GM18498 (cell line): ENCODE measurements around the gene CCDC150.
A peak's percentile ranks its signal among the peaks of the same experiment; 100 is the strongest.
"Not testable (repeated sequence)": the region's sequence is repeated elsewhere in the genome, so short reads cannot be mapped to it uniquely, and the experiment has no call there.

Experiments used
- ATAC-seq: cut with Tn5 transposase; IDR thresholded peaks from one replicate; pipeline ENCODE4 v1.9.1; 2021; ENCODE audit warnings: mild to moderate bottlenecking, moderate library complexity; ENCODE audit not compliant: unreplicated experiment

The CCDC150 gene

DNA sequence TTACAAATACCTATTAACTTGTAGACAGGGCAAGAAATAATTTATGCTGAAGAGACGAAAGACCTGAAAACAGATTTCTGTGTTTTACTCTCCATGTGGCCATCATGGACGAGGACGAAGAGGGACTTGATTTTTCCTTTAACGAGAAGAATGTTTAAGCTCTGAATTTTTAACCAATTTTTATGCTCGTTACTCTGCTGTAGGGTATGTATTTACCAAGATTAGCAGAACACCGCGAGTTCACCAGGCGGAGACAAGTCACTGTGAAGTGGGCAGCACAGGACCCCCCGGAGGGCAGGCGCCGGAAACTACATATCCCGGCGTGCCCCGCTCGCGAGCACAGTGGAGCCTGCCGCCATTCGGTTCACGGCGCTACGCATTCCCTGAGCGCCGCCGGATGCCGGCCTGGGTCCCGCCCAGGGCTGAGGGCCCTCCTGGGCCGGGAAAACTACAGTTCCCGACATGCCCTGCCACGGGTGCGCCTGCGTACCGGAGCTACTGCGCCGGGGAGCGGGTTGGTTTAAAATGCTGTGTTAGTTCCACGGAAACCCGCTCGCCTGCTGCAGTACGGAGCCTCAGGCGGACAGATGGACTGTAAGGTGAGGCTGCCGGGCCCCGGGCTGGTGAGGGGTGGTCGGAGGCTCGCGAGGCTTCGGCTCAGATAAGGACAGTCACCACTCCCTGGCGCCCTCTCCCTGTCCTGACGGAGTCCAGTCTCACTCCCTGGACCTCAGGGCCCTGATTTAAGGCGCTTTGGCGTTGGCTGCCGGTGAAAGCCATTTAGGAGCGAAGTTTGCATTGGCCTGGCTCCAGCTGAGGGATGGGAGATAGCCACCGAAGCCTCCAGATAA, at the start of gene CCDC150:
Gene CCDC150 (plus strand): TSS at position 536 of the 851 bp plus-strand sequence. CDS start 52 bp downstream, at position 588.
- peak; percentile 100 for ATAC-seq

DNA sequence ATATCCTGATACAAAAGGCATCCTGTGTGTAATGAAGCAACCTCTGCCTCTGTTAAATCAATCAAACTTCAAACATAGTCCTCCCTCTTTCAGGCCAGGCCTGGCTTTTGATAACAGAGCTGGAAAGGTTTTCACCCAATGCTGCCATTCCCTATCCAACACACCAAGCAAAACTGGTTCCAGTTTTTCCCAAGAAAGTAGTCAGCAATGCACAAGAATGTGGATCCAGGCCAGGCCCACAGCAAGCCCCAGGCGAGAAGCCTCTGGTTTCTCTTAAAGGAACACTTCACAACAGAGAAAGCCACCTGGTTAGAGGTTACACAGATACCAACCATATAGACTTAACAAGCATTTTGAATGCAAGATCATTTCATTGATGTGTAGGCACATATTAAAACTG, 49.2 kb upstream of the CCDC150 start:
- ATAC-seq: no peak

DNA sequence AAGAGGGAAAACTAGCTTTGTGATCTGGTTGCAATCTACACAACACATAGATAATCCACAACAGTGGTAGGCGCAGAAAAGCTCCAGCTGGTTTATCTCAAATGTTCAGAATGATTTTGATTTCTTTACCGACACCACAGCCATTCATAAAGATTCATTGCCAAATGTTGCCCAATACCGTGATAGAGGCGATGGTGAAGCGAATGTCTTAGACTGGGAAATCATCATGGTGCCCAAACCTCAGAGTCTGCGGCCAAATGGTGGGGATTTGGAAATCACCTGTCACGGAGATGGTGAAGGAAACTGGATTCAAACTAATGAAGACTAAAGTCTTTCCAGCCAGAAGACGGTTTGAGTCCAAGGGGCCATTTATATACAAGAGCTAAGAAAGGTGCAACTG, 48.5 kb upstream of the CCDC150 start:
- ATAC-seq: no peak

DNA sequence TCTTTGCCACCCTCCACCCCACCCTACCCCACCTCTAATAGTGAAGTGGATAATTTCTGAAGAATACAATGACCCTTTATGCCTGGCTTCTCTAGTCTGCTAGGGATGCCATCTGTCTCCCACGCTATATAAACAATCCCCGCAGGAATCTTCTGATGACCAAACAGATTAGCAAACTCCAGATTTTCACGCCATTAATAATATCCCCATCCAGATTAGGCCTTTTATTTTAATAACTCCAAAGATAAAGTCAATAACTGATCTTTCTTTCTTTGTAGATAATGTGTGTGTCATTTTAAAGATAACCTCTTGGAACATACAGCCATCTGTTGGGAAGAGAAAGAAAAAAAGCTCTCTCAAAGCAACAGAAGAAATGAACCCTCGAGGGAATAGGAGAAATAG, 47.9 kb upstream of the CCDC150 start:
- no peak for ATAC-seq

DNA sequence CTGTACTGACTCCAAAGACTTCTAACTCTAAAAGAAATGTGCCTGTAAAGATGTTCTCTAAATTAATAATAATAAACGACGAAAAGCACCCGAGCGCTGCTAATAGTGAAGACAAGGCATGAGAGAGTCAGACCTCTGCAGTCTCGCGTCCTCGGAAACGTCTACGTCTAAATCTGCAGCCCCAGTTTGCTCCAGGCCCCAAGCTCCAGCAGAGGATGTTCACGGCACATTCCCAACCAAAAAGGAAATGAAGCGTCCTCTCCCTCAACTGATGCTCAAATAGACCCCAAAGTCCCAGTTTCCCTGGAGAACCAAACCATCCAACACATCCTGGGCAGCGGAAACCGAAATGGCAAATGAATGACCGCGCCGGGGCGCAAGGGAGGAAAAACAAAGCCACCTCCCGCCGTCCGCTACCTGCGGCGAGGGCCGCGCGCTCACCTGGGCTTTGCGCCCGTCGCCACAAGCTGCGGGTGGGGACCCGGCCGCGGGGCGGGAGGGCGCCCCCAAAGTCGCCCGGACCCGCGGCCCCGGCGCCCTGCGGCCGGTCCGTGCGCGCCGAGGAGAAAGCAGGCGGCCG, 47.1 kb upstream of the CCDC150 start:
- ATAC-seq: peak; percentile 38

DNA sequence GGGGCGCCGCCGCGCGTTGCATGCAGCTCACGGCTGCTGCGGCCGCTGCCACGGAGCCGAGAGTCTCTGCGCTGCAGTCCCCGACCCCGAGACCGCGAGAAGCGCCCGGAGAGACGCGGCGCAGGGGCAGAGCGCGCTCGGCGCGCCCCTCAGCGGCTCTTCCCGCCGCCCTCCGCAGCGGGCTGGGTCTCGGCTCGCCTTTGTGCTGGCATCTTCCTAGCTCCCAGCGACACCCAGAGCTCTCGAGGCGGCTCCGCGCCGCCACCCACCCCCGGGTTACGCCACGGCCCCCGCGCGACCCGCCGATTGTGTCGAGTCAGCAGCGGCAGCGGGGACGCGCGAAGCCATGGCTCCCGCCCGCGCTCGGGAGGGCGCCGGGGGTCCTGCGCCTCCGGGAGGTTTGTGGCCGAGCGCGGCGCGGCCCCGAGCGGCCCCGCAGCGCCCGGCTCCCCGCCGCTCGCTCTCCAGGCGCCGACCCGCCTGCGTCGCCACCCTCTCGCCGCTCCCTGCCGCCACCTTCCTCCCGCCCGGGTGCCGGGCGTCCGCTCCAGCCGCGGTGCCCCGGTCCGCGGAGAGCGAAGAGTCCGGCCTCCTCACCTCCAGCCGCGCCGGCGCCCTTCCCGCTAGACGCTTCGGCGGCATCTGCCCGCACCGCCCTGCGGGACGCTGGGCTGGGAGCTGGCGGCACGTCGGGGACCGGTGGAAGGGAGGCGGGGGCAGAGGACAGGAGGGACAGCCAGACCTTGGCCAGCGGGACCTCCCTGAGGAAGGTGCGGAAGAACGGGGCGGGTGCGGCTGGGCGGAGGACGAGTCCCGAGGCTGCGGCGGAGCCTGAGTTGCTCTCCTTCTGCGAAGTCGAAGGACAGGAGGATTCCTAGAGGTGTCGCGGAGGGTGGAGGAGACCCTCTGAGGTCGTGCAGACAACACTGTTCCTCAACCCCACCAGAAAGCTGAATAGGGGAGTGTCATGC, 46.3 kb upstream of the CCDC150 start, which contains the start of gene HECW2:
Gene HECW2 (minus strand): TSS at position 644 of the 971 bp plus-strand sequence.
- peak; percentile 78 for ATAC-seq

DNA sequence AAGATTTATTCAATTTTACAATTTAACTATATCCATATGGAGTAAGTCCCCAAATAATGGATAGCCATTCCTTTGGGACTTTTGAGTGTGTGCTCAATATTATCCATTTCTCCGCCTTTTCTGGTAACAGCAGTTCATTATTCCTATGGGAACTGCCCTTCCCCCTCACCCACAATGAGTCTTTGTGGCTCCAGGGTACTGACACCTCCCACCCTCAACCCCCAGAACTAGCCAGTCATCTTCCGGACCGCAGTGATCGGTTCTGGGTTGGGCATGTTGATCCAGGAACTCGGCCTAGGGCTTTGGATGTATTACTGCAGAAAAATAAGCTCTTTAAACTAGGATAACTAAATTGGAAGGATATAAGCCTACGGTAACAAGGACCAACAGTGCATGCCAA, 45.4 kb upstream of the CCDC150 start:
- ATAC-seq: no peak

DNA sequence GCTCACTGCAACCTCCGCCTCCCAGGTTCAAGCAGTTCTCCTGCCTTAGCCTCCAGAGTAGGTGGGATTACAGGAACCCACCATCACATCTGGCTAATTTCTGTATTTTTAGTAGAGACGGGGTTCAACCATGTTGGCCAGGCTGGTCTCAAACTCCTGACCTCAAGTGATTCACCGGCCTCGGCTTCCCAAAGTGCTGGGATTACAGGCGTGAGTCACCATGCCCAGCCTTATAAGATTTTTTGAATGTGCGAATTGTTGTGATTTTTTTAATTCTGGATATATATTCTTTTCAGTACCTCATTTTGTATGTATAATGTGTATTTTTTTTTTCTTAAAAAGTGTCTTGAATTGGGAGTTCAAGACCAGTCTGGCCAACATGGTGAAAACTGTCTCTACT, 42.0 kb upstream of the CCDC150 start:
- ATAC-seq: no peak

DNA sequence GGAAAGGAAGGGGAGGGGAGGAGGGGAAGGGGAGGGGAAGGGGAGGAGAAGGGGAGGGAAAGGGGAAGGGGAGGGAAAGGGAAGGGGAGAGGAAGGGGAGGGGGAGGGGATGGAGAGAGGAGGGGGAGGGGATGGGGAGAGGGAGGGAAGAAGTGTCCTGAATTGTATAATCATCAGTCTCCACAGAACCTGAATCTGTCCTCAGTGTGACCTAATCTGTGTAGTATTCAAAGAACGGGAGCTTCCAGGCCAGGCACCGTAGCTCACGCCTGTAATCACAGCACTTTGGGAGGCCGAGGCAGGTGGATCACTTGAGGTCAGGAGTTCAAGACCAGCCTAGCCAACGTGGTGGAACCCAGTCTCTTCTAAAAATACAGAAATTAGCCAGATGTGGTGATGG, 41.1 kb upstream of the CCDC150 start:
- ATAC-seq: no peak

DNA sequence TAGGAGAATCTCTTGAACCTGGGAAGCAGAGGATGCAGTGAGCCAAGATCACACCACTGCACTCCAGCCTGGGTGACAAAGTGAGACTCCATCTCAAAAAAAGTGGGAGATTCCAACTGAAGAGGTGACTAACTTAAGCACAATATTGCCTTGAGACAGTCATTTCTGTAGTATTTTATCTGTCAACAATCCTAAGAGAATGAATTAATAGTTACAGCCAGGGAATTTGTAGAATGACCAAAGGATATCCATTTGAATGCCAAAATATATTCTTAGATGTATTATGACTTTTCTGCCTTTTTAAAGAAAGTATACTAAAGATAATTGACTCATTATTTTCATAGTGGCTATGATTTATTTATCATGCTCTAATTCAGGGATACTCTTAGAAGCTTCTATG, 40.7 kb upstream of the CCDC150 start:
- ATAC-seq: no peak

DNA sequence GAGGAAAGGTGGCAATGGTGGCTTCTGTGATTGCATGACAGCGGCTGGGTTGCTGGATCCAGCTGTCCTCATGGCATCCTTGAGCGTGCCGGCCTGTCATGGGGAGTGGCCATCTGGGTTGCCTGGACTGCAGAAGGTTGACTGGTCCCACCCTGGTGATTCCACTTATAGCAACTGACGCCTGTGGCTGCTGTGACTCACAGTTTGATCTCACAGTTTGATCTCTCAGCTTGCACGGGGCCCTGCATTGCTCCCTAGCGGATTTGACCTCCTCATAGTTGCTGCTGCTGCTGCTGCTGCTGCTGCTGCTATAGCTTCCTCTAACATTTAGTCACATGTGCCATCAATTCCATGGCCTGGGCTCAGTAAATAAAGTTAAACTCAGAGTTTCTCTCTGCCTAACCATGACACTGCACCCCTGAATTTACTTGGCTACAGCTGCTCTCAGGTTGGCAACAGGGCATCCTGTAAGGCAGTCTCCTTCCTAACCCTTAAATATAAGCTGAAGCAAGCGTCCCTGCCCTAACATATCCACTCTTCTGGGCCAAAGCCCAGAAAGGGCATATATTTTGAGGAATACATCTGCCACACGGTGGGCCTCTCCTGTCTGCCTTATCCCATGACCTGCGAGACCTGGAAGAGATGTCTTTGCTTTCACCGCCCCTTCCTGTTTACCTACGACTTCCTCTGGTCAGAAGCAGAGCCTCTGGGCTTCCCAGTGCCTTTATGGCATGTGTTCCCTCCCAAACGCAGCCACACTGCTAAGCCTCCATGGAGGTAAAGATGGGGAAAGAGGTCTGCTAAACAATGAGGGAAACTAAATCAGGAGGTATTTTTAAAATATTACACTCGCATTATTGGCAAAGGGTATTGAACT, 37.8 kb upstream of the CCDC150 start:
- no peak for ATAC-seq

DNA sequence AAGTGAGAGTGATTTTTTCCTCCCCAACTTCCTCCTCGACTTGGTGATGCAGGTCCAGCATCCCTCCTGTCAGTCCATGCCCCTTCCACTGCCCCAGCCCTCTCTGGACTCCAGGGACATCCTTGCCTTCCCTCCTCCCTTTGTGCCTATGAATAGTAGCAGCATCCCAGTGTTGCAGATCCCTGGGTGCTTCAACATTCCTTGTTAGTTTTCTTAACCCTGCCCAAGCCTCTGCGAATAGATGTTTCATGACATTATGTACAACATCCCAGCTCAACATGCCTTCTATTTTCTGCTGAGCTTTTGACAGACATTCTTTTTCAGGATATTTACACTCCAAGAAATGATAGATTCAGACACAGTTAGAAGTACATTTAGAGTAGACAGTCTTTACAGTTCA, 35.3 kb upstream of the CCDC150 start:
- ATAC-seq: no peak

DNA sequence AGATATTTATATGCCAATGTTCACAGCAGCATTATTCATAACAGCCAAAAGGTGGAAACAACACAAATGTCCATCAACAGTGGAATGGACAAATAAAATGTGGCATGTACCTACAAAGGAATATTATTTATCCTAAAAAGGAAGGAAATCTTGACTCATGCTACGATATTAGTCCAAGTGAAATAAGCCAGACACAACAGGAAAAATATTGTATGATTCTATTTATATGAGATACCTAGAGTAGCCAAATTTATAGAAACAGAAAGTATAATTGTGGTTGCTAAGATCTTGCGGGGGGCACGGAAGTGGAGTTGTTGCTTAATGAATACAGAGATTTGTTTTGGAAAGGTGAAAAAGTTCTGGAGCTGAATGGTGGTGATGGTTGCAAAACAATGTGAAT, 33.0 kb upstream of the CCDC150 start:
- ATAC-seq: no peak

DNA sequence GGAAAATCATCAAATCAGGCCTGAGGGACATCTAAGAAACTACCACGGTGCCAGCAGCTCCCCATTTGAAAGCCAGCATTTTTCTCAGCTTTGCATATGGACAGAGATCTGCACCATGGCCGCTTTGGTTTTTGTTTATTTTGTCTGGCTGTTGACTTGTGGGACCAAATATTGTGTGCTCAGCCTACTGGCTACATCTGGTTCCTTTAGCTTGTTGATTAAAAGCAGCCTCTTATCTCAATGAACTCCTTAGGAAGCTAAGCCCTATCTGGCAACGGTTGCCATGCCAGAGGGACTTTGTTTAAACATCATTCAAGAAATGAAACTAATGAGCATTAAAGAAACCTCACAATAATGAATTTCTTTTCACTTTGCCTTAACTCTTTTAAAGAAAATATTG, 32.4 kb upstream of the CCDC150 start:
- no peak for ATAC-seq

DNA sequence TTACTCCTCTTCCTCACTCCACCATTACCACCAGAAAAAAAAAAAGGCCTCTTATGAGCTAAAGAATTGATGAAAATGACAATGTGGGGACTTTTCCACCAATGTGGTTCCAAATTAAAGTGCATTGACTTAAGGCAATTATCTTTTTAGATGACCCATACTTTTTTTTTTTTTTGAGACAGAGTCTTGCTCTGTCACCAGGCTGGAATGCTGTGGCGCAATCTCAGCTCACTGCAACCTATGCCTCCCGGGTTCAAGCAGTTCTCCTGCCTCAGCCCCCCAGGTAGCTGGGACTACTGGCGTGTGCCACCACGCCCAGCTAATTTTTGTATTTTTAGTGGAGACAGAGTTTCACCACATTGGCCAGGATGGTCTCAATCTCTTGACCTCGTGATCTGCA, 31.6 kb upstream of the CCDC150 start:
- ATAC-seq: not testable (repeated sequence)

DNA sequence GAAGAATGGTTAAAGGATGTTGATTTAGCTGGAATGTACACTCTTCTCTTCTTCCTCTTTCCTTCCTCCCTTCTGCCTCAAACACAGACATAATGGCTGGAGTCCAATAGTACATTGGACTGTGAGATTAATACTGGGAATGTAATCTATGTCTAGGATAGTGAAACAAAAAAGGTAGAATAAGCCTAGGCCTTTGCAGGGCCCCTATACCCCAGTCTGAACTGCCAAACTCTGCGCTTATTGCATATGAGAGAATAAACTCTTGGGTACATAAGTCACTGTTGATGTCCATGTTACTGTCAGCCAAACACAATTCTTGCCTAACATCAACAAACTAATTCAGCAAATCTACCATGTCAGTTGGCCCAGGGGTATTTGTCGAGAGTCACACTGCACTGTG, 29.7 kb upstream of the CCDC150 start:
- no peak for ATAC-seq

DNA sequence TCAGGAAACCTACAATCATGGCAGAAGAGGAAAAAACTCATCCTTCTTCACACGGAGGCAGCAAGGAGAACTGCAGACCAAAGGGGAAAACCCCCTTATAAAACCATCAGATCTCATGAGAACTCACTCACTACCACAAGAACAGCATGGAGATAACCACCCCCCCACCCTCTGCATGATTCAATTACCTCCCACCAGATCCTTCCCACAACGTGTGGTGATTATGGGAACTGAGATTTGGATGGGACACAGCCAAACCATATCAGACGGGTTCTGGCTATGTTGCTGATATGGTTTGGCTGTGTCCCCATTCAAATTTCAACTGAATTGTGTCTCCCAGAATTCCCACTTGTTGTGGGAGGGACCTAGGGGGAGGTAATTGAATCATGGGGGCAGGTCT, 28.7 kb upstream of the CCDC150 start:
- ATAC-seq: no peak

DNA sequence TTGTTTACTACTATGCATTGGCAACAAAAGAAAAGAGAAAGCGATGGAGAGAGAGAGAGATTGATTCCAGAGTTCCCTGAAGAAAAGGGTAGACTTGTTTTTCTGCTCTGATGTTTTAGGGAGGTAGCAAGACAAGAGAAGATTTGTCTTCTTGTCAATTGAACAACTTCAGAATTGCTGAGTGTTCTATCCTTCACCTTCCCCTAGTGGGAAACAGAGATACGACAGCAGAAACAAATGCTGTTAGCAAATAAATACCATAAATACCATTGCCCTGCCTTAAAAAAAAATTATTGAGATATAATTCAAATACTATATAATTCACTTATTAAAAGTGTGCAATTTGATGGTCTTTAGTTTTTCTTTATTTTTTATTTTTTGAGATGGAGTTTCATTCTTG, 26.2 kb upstream of the CCDC150 start:
- no peak for ATAC-seq

DNA sequence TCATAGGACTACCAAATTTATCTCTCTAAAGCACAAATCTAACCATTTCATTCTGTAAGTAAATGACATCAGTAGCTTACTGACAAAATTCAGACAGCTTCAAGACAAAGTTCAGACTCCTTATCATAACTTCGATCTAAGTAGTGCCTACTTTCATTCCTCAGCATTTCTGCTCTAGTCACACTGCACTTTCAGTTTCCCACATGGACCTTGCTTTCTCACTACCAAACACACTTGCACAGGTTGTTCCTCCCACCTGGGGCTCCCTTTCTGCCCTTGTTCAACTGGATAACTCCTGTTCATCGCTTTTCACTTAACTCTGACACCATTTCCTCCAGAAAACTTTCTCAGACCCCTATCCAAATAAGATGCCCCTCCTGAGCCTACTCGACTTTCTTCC, 22.1 kb upstream of the CCDC150 start:
- peak; percentile 52 for ATAC-seq

DNA sequence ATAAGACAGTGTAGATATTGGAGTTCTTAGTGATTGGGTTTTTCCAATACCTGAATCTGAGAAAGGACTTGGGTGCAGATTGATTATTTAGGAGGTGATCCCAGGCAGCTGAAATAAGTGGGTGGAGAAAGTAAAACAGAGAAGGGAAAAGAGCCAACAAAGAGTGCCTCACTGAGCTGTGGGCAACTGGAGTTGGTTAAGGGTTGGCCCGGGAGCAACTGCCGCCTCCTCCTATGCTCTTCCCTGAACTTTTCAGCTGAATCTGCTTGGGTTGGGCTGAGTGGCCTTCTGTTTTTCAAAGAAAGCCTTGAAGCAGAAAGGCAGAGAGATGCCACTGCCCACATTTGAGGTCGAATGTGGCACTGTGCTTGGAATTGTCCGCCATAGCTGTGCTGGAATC, 20.9 kb upstream of the CCDC150 start:
- ATAC-seq: no peak
